Immature natural killer cell (primary cell): Measurements from ENCODE around the gene ASF1B. TPM values are rescaled to one million over a fixed set of nuclear protein-coding genes. Genes with fewer than 3 reads are reported as not detected.
"Not testable (repeated sequence)": the region's sequence is repeated elsewhere in the genome, so short reads cannot be mapped to it uniquely, and the experiment has no call there.

Source experiments
- DNase-seq, 3 donors: peaks; one replicate each; pipeline ENCODE4 v3.0.0; 2022; ENCODE audit warnings: mixed read lengths in 1 of 3
- H3K27ac Mint-ChIP-seq, 6 donors: one replicate each; pipeline ENCODE4 v1.8.0; 2020; ENCODE audit warnings: mixed read lengths in 6 of 6, mild to moderate bottlenecking in 5 of 6, inconsistent platforms in 4 of 6, moderate library complexity in 3 of 6
- H3K27me3 Mint-ChIP-seq, 3 donors: one replicate each; pipeline ENCODE4 v1.8.0; 2020 to 2021; ENCODE audit warnings: low read depth in 3 of 3, mild to moderate bottlenecking in 3 of 3, mixed read lengths in 3 of 3, moderate library complexity in 3 of 3, inconsistent platforms in 1 of 3
- H3K36me3 Mint-ChIP-seq, 3 donors: one replicate each; pipeline ENCODE4 v1.8.0; 2020; ENCODE audit warnings: mixed read lengths in 3 of 3, inconsistent platforms in 2 of 3, mild to moderate bottlenecking in 2 of 3
- H3K4me1 Mint-ChIP-seq, 2 donors: one replicate each; pipeline ENCODE4 v1.8.0; 2020; ENCODE audit warnings: inconsistent platforms in 2 of 2, mild to moderate bottlenecking in 2 of 2, mixed read lengths in 2 of 2, moderate library complexity in 1 of 2
- H3K4me3 Mint-ChIP-seq, 5 donors: one replicate each; pipeline ENCODE4 v1.8.0; 2020; ENCODE audit warnings: mild to moderate bottlenecking in 5 of 5, mixed read lengths in 5 of 5, inconsistent platforms in 3 of 5, moderate library complexity in 3 of 5
- H3K9me3 Mint-ChIP-seq, 6 donors: one replicate each; pipeline ENCODE4 v1.8.0; 2020; ENCODE audit warnings: mild to moderate bottlenecking in 6 of 6, mixed read lengths in 6 of 6, inconsistent platforms in 4 of 6, moderate library complexity in 3 of 6
- polyA plus RNA-seq, 3 donors: library from polyadenylated mRNA; unstranded; fragments of 300-500 nt; fragmentation: Illumina TruSeq; gene quantifications; one replicate each; pipeline ENCODE4 v1.2.3, GENCODE V29; 2021

The ASF1B gene
- polyA plus RNA-seq, 3 donors from 2014 or later, result 7.0 to 11.8 (median 9.7) TPM

DNA sequence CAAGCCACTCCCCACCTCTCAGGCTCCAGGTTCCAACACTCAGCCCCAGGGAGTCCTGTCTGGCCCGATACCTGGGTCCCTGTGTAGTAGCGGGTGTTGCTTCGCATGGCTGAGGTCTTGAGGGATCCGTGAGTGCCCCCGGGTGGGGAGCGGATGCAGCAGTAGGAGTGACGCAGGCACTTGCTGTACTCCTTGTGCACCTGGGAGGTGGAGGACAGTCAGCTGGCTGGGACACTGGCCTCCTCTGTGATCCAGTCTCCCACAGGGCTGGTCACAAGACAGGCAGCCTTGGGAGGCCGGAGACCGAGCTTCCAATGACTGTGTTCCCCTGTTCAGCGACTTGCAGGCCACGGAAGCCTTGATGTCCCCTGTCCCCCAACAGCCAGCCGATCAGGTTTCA, 16.3 kb upstream of the ASF1B start:
- no peaks in the 10 kb centered on the region for H3K9me3 Mint-ChIP-seq
- H3K4me3 Mint-ChIP-seq, result no peak overlapping the region
- no peaks in the 10 kb centered on the region for H3K27me3 Mint-ChIP-seq
- H3K27ac Mint-ChIP-seq, result peak overlapping the region; percentile 9 to 82 (median 39)
- H3K4me1 Mint-ChIP-seq, result peaks cover 24 to 30% of the 10 kb centered on the region in 2 donors
- no peak for DNase-seq
- peaks cover 0 to 4% (median 0%) of the 10 kb centered on the region in 3 donors for H3K36me3 Mint-ChIP-seq

DNA sequence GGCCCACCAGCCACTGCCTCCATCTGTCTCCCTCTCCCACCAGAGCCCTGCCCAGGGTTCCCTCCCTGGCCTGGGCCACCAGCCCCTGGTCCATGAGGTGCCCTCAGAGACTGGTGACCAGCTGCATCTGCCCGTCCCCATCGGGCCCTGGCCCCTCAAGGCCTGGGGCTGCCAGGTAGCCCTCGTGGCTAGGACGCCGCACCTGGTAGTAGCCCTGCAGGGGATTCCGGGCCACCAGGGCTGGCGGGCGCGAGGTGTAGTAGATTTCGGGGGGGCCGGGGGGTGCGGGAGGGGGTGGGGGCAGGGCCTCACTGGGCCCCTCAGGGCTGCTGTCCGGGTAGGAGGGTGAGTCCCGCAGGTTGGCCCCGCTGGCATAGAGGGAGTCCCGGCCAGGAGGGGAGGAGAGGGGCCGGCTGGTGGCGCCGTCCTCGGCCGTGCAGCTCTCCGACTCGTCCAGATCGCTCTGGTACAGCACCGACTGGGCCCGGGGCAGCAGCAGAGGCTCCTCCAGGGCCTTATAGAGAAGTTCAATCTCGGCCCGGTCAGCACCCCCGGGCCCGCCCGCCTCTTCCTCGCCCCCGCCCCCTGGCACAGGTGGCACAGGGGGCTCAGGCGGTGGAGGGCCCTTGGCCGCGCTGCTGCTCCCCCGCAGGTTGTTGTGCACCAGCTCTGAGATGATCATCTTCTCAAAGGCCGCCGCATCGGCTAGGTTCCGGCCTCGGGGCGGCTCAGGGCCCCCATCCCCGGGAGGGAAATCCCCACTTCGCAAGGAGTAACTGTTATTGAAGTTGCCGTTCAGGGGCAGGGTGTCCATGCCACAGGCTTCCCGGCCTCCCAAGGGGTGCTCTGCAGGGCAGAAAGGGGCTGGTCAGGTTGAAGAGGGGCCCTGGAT, 14.6 kb upstream of the ASF1B start:
- Mint-ChIP-seq H3K27me3 (no peaks in the 10 kb centered on the region), H3K4me1 (peaks cover 26 to 30% of the 10 kb centered on the region in 2 donors), H3K4me3 (peak overlapping the region in 1 of 5 donors; percentile 21), H3K27ac (peak overlapping the region in 3 of 6 donors; percentile 8 to 96 (median 96)), H3K9me3 (no peaks in the 10 kb centered on the region), H3K36me3 (peaks cover 0 to 4% (median 0%) of the 10 kb centered on the region in 3 donors)
- DNase-seq, result no peak

DNA sequence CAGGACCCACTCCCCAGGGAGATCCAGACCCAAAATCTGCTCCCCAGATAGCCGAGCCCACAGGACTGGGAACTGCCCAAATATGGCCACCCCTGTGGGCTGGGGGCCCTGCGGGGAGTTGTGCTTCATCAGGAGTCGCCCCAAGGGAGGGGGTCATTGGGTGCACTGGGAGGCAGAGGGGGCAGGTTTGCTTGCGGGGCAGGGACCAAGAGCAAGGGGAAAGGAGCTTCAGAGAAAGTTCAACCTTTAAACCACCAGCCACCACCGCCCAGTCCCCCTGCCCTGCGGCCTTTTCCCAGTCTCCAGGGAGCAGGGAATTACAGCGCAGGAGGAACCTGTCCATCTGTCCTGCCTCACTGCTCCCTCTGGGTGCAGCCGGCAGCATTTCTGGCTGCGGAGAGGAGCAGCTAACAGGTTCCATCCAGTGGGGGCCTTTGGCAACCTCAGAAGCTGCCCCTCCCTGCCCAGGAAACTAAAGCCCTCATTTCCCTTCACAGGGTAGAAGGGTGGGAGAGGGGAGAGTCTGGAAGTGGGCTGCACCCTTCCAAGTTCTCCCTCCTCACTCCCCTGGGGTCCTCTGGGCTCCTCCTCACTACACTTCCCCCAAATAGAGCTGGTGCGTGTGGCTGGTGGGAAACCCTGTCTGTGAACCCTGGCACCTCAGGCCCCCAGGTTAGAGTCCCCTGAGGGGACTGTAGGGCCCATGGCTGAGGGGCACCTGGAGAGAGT, 13.8 kb upstream of the ASF1B start:
- DNase-seq, result no peak
- Mint-ChIP-seq H3K4me1 (peaks cover 26 to 30% of the 10 kb centered on the region in 2 donors), H3K9me3 (no peaks in the 10 kb centered on the region), H3K36me3 (peaks cover 0 to 4% (median 0%) of the 10 kb centered on the region in 3 donors), H3K4me3 (peak overlapping the region; percentile 78 to 89 (median 83)), H3K27me3 (peaks cover 0 to 2% (median 0%) of the 10 kb centered on the region in 3 donors), H3K27ac (peak overlapping the region; percentile 92 to 99 (median 96))

DNA sequence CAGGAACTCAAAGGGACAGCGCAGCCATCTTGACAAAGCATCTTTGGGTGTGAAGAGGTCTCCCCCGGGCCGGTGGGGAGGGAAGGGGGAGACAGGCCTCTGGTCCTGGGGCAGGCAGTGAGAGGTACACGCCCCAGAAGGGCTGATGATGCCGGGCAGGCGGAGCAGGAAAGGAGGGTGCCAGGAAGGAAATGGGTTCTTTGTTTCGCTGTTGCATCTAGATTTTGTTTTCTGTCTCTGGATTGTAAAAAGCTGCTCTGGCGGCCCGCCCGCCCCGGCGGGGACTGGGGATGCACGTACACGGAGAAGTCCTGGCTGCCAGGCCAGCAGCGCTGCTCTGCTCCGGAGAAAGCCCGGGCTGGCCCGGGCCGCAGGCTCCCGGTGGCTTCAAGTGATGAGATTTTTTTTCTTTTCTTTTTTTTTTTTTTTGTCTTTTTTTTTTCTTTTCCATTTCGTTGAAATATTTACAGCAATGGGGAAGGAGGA, 13.2 kb upstream of the ASF1B start:
- no peaks in the 10 kb centered on the region for H3K9me3 Mint-ChIP-seq
- H3K4me1 Mint-ChIP-seq, result peaks cover 26 to 30% of the 10 kb centered on the region in 2 donors
- peaks cover 0 to 4% (median 0%) of the 10 kb centered on the region in 3 donors for H3K36me3 Mint-ChIP-seq
- peak overlapping the region; percentile 78 to 89 (median 83) for H3K4me3 Mint-ChIP-seq
- peaks cover 0 to 2% (median 0%) of the 10 kb centered on the region in 3 donors for H3K27me3 Mint-ChIP-seq
- DNase-seq, result peak; percentile 57 to 66 (median 63)
- peak overlapping the region; percentile 92 to 99 (median 96) for H3K27ac Mint-ChIP-seq

DNA sequence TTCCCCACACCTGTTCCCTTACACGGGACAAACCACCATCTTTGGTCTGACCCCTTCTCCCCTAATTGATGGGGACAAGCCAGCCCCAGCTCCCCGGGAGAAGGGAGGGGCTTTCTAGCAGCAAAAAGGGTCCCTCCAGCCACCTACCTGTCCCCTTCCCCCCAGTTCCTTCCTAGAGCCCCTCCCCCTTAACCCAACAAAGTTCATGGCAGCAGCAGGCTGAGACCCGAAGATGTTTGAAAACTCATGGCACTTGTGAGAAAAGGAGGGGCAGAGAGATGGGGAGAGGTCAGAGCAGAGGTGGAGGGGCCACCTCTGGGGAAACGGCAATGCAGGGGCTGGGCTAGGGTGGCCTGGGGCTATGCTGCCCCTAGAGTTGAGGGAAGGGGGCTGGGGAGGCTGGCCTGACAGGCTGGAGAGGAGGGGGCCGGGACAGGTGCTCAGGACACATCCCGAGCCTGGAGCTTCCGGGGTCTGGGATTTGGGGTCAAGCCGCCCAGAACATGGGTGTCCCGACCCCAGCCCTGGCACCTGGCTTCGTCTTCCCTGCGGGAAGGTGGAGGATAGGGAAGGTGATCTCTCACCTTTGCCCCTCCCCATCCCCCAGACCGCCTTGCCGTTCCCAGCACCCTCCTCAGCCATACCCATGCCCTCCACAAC, 12.5 kb upstream of the ASF1B start:
- H3K27ac Mint-ChIP-seq, result peak overlapping the region; percentile 92 to 99 (median 96)
- H3K4me3 Mint-ChIP-seq, result peak overlapping the region; percentile 78 to 89 (median 83)
- no peak for DNase-seq
- H3K27me3 Mint-ChIP-seq, result peaks cover 0 to 2% (median 0%) of the 10 kb centered on the region in 3 donors
- H3K36me3 Mint-ChIP-seq, result peaks cover 0 to 4% (median 0%) of the 10 kb centered on the region in 3 donors
- peaks cover 26 to 30% of the 10 kb centered on the region in 2 donors for H3K4me1 Mint-ChIP-seq
- H3K9me3 Mint-ChIP-seq, result no peaks in the 10 kb centered on the region

DNA sequence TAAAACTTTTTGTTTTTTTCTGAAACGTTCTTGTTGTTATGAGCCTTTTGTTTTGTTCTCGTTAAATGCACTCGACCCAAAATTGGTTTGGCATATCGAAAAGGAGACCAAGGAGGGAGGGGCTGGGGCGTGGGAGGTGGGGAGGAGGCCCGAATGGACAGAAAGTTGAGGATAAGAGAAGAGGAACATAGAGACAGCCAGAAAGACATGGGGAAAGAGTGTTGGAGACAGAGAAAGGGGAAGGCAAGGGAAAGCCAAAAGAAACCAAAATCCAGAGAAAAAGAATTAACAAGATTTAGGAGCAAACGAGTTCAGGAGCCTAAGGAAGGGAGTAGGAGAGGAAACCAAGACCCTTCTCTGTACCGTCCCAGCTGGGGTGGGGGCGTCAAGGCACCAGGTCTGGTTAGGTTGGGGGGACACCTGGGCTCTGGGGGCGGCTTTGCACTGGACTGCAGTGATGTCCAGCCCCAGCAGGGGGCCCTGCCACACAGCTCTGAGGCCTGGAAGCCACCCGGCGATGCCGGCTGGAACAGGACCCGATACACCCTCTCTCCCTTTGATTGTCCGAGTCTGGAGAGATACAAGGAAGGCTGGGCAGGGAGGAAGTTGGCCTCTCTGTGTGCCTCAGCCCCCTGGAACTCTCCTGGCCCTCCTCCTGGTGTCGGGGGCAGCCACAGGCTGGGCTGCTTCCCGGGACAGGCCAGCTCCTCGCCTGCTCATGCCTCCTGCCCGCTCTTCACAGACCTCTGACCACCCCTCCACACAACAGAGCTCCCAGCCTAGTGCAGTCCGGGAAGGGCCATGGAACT, 11.6 kb upstream of the ASF1B start:
- H3K4me1 Mint-ChIP-seq, result peaks cover 26 to 30% of the 10 kb centered on the region in 2 donors
- peak; percentile 58 to 66 (median 66) for DNase-seq
- H3K9me3 Mint-ChIP-seq, result no peaks in the 10 kb centered on the region
- H3K27ac Mint-ChIP-seq, result peak overlapping the region; percentile 92 to 99 (median 96)
- peaks cover 0 to under 1% (median 0%) of the 10 kb centered on the region in 3 donors for H3K36me3 Mint-ChIP-seq
- peak overlapping the region; percentile 63 to 78 (median 69) for H3K4me3 Mint-ChIP-seq
- peaks cover 0 to 2% (median 0%) of the 10 kb centered on the region in 3 donors for H3K27me3 Mint-ChIP-seq

DNA sequence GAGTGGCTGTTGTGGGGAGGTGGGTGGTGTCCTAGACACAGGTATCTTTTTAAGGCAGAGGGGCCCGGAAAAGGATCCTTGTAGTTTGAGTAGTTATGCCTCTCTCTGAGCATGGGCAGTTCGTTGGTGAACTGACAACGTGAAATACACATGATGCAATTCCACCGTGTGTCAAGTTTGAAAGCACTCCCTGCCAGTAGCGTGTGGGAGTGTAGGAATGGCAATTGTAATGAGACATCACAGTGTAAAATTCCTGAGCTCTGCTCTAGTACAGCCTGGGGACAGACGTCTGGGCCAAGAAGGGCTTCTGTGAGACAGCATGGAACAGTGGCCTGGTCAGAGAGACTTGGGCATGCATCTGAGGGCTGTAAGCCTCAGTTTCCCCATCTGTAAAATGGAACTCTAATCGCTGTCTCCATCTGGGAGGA, 10.4 kb upstream of the ASF1B start:
- Mint-ChIP-seq H3K9me3 (no peaks in the 10 kb centered on the region), H3K4me3 (no peak overlapping the region), H3K4me1 (peaks cover 35 to 37% of the 10 kb centered on the region in 2 donors), H3K36me3 (no peaks in the 10 kb centered on the region), H3K27me3 (peaks cover 0 to 2% (median 0%) of the 10 kb centered on the region in 3 donors), H3K27ac (peak overlapping the region in 2 of 6 donors; percentile 16 to 67)
- DNase-seq, result no peak

DNA sequence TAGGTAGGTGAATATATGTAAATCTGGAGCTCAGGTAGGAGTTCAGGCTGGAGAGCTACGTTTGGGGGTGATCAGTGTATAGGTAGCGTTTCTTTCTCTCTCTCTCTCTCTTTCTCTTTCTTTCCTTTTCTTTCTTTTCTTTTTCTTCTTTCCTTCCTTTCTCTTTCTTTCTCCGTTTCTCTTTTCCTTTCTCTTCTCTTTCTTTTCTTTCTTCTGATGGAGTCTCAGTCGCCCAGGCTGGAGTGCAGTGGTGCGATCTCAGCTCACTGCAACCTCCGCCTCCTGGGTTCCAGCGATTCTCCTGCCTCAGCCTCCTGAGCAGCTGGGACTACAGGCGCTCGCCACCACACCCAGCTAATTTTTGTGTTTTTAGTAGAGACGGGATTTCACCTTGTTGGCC, 9.8 kb upstream of the ASF1B start:
- not testable (repeated sequence) for H3K27me3 Mint-ChIP-seq, H3K36me3 Mint-ChIP-seq, H3K4me3 Mint-ChIP-seq, H3K9me3 Mint-ChIP-seq, DNase-seq
- Mint-ChIP-seq H3K27ac (peak overlapping the region in 2 of 6 donors; percentile 16 to 71), H3K4me1 (peaks cover 32 to 38% of the 10 kb centered on the region in 2 donors)

DNA sequence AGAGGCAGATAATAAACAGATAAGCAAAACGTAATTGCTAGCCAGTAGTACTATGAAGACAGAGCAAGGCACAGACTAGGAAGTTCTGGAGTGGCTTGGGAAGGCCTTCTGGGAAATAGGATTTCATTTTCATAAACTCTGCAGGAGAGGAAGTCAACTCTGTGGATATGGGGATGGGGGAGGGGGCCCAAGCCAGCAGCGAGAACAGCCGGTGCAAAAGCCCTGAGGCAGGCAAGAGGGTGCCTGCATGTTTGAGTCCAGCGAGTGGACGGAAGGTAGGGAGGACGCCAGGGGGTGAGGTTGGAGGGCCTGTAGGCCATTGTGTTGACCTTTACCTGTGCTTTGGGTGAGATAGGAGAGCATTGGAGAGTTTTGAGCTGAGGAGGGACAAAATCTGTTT, 9.0 kb upstream of the ASF1B start:
- Mint-ChIP-seq H3K27ac (peak overlapping the region in 3 of 6 donors; percentile 61 to 71 (median 64)), H3K4me3 (no peak overlapping the region), H3K27me3 (peaks cover 0 to 2% (median 0%) of the 10 kb centered on the region in 3 donors), H3K4me1 (peaks cover 30 to 38% of the 10 kb centered on the region in 2 donors), H3K9me3 (no peaks in the 10 kb centered on the region), H3K36me3 (no peaks in the 10 kb centered on the region)
- no peak for DNase-seq

DNA sequence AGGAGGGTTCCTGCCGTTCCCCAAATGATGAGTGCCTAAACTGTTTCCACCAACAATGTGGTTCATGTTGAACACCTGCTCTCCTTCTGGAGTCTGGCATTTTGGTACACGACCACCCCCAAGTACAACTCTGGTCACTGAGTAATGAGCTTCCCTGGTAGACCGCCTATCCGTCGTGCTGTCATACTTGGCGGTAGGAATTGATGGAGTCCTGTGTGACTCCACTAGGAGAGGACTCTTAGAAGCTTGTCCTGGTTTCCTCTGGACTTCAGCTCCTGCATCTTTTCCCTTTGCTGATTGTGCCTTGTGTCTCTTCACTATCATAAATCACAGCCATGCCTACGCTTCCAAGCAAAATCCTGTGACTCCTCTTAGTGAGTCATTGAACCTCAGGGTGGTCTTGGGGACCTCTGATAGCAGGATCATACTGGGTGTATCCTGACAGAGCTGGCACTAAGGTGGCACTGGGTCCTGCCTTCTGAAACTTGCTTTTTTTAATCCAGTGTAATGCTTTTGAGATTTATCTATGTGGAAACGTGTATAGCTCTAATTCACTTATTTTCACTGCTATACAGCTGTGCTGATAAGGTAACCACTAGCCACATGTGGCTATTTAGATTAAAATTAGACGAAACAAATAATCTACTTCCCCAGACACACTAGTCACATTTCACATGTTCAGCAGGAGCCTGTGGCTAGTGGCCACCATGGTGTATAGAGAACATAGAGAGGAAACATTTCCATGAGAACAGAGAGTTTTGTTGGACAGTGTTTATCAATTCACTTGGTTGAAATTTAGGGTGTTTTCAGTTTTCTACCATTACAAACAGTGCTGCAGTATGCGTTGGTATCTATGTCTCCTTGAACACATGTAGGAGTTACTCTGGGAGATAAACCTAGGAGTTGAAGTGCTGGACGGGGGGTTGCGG, 6.1 kb upstream of the ASF1B start:
- peaks cover 11 to 23% of the 10 kb centered on the region in 2 donors for H3K4me1 Mint-ChIP-seq
- H3K27ac Mint-ChIP-seq, result peak overlapping the region in 1 of 6 donors; percentile 14
- no peak overlapping the region for H3K4me3 Mint-ChIP-seq
- peaks cover 0 to 5% (median 0%) of the 10 kb centered on the region in 3 donors for H3K27me3 Mint-ChIP-seq
- H3K36me3 Mint-ChIP-seq, result peaks cover 0 to 4% (median 0%) of the 10 kb centered on the region in 3 donors
- no peaks in the 10 kb centered on the region for H3K9me3 Mint-ChIP-seq
- no peak for DNase-seq

DNA sequence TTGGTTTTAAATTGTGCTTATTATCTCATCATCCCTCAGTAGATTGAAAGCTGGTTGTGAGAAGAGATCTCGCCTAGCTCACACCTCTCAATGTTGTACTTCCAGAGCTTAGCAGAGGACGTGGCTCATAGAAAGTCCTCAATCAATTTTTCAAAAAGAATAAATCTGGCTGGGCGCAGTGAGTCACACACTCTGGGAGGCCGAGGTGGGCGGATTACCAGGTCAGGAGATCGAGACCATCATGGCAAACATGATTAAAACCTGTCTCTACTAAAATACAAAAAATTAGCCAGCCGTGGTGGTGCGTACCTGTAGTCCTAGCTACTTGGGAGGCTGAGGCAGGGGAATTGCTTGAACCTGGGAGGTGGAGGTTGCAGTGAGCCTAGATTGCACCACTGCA, 4.7 kb upstream of the ASF1B start:
- H3K36me3 Mint-ChIP-seq, result peaks cover 0 to 4% (median 0%) of the 10 kb centered on the region in 3 donors
- H3K4me1 Mint-ChIP-seq, result peaks cover 17 to 29% of the 10 kb centered on the region in 2 donors
- no peak overlapping the region for H3K4me3 Mint-ChIP-seq
- no peak for DNase-seq
- H3K27me3 Mint-ChIP-seq, result peaks cover 0 to 11% (median 4%) of the 10 kb centered on the region in 3 donors
- H3K9me3 Mint-ChIP-seq, result no peaks in the 10 kb centered on the region
- H3K27ac Mint-ChIP-seq, result peak overlapping the region in 1 of 6 donors; percentile 8
